ENCODE data around the gene TMEM63C.
A peak's percentile ranks its signal among the peaks of the same experiment; 100 is the strongest.

- TF ChIP-seq CTCF (IDR thresholded peaks at IDR 0.05) (peak in 2 of 6 experiments; percentile 11 to 29), POLR2A (IDR thresholded peaks at IDR 0.05) (no peak)
Observed at GRCh38 chr14:77151245-77151644, 30.4 kb upstream of the TMEM63C start.
